ENCODE measurements around the gene TMEM18.

GRCh38 chr2:715854-716560 is 38.8 kb upstream of the TMEM18 start:
- TF ChIP-seq CTCF (IDR thresholded peaks at IDR 0.05) (no peak), POLR2A (IDR thresholded peaks at IDR 0.05) (no peak)

All from transverse colon (tissue), 3 donors.